Measurements from ENCODE around the gene MYOC.

GRCh38 chr1:171645553-171646248, 6.8 kb downstream of the MYOC start:
- TF ChIP-seq, protein P1, sequence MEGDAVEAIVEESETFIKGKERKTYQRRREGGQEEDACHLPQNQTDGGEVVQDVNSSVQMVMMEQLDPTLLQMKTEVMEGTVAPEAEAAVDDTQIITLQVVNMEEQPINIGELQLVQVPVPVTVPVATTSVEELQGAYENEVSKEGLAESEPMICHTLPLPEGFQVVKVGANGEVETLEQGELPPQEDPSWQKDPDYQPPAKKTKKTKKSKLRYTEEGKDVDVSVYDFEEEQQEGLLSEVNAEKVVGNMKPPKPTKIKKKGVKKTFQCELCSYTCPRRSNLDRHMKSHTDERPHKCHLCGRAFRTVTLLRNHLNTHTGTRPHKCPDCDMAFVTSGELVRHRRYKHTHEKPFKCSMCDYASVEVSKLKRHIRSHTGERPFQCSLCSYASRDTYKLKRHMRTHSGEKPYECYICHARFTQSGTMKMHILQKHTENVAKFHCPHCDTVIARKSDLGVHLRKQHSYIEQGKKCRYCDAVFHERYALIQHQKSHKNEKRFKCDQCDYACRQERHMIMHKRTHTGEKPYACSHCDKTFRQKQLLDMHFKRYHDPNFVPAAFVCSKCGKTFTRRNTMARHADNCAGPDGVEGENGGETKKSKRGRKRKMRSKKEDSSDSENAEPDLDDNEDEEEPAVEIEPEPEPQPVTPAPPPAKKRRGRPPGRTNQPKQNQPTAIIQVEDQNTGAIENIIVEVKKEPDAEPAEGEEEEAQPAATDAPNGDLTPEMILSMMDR (IDR thresholded peaks at IDR 0.05; ENCODE audit: poor library complexity) = no peak
- no peak for TF ChIP-seq EZH2phosphoT487 (IDR thresholded peaks at IDR 0.05; ENCODE audit: low read depth, severe bottlenecking, unreplicated experiment)
